Measurements from ENCODE around the gene ATP1B3. TPM values are rescaled to one million over a fixed set of nuclear protein-coding genes. Genes with fewer than 3 reads are reported as not detected.

The ATP1B3 gene
- total RNA-seq, 4 donors from 2014 or later, result 120 to 161 (median 140) TPM

- DNase-seq (ENCODE audit: low spot score in 2 of 2), result no peak
- intact Hi-C loops (cut with DNase I; ENCODE audit: low total_unique reads), result no loop called here
- WGBS, 2 donors, result 41 to 42% methylated on average over 8 of the region's 8 CpGs
Observed at GRCh38 chr3:141860766-141861513, 15.5 kb upstream of the ATP1B3 start.

GRCh38 chr3:141862279-141862816, 14.1 kb upstream of the ATP1B3 start:
- no peak overlapping the region for H3K4me3 ChIP-seq (ENCODE audit: low read depth, poor library complexity, severe bottlenecking)
- intact Hi-C loops (cut with DNase I; ENCODE audit: low total_unique reads), result no loop called here
- no peak for TF ChIP-seq POLR2A (IDR thresholded peaks at IDR 0.05)
- TF ChIP-seq CTCF (IDR thresholded peaks at IDR 0.05), result no peak
- DNase-seq (ENCODE audit: low spot score in 2 of 2), result no peak
- WGBS, 2 donors, result 85 to 91% methylated on average over 3 of the region's 3 CpGs

More at GRCh38 chr3:141860766-141861513, 15.5 kb upstream of the ATP1B3 start:
- no peak overlapping the region for H3K4me3 ChIP-seq (ENCODE audit: low read depth, poor library complexity, severe bottlenecking)
- TF ChIP-seq CTCF (IDR thresholded peaks at IDR 0.05) (no peak), POLR2A (IDR thresholded peaks at IDR 0.05) (no peak)

GRCh38 chr3:141863491-141863890, 13.0 kb upstream of the ATP1B3 start:
- no peak overlapping the region for H3K4me3 ChIP-seq (ENCODE audit: low read depth, poor library complexity, severe bottlenecking)
- WGBS, 2 donors, result 12 to 19% methylated on average over 1 of the region's 1 CpG
- TF ChIP-seq POLR2A (IDR thresholded peaks at IDR 0.05) (no peak), CTCF (IDR thresholded peaks at IDR 0.05) (no peak)
- intact Hi-C loops (cut with DNase I; ENCODE audit: low total_unique reads), result no loop called here
- no peak for DNase-seq (ENCODE audit: low spot score in 2 of 2)

GRCh38 chr3:141864281-141864970, 12.0 kb upstream of the ATP1B3 start:
- TF ChIP-seq CTCF (IDR thresholded peaks at IDR 0.05), result no peak
- TF ChIP-seq POLR2A (IDR thresholded peaks at IDR 0.05), result no peak
- WGBS, 2 donors, result 53 to 57% methylated on average over 4 of the region's 4 CpGs
- intact Hi-C loops (cut with DNase I; ENCODE audit: low total_unique reads), result no loop called here
- DNase-seq (ENCODE audit: low spot score in 2 of 2), result no peak
- H3K4me3 ChIP-seq (ENCODE audit: low read depth, poor library complexity, severe bottlenecking), result no peak overlapping the region

GRCh38 chr3:141865101-141865500, 11.3 kb upstream of the ATP1B3 start:
- H3K4me3 ChIP-seq (ENCODE audit: low read depth, poor library complexity, severe bottlenecking), result no peak overlapping the region
- WGBS, 2 donors, result 88 to 93% methylated on average over 9 of the region's 9 CpGs
- intact Hi-C loops (cut with DNase I; ENCODE audit: low total_unique reads), result no loop called here
- TF ChIP-seq CTCF (IDR thresholded peaks at IDR 0.05) (no peak), POLR2A (IDR thresholded peaks at IDR 0.05) (no peak)
- DNase-seq (ENCODE audit: low spot score in 2 of 2), result no peak

Measured in lower leg skin (tissue), 4 donors.